Stimulated activated CD4-positive, alpha-beta T cell treated with anti-CD3 and anti-CD28 coated beads, Interleukin-1b, Interleukin-23, amount 100 ng/mL, for 4 hours (primary cell): Measurements from ENCODE around the gene TMEM233.

ENCODE experiments used
- DNase-seq, 2 donors: peaks; one replicate each; pipeline ENCODE4 v3.0.0-alpha.2; 2020; ENCODE audit warnings: low read depth in 2 of 2

TMEM233 gene

DNA sequence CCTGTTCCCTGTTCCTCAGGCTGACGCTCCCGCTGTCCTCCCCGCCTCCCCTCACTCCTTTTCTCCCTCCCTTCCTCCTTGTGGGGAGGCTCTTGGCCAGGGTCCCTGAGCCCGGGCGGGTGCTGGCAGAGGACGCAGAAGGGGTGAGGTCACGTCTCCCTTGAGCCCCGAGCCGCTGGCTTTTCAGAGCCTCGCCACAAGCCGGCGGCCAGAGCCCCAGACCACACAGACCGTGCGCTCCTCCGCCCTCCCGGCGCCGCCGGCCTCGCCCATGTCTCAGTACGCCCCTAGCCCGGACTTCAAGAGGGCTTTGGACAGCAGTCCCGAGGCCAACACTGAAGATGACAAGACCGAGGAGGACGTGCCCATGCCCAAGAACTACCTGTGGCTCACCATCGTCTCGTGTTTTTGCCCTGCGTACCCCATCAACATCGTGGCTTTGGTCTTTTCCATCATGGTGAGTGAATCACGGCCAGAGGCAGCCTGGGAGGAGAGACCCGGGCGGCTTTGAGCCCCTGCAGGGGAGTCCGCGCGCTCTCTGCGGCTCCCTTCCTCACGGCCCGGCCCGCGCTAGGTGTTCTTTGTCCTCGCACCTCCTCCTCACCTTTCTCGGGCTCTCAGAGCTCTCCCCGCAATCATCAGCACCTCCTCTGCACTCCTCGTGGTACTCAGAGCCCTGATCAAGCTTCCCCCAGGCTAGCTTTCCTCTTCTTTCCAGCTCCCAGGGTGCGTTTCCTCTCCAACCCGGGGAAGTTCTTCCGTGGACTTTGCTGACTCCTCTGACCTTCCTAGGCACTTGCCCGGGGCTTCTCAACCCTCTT is at the start of gene TMEM233:
TSS of gene TMEM233 (plus strand) at position 197 of the 821 bp plus-strand sequence. CDS start at position 272, 75 bp downstream.
- no peak for DNase-seq

DNA sequence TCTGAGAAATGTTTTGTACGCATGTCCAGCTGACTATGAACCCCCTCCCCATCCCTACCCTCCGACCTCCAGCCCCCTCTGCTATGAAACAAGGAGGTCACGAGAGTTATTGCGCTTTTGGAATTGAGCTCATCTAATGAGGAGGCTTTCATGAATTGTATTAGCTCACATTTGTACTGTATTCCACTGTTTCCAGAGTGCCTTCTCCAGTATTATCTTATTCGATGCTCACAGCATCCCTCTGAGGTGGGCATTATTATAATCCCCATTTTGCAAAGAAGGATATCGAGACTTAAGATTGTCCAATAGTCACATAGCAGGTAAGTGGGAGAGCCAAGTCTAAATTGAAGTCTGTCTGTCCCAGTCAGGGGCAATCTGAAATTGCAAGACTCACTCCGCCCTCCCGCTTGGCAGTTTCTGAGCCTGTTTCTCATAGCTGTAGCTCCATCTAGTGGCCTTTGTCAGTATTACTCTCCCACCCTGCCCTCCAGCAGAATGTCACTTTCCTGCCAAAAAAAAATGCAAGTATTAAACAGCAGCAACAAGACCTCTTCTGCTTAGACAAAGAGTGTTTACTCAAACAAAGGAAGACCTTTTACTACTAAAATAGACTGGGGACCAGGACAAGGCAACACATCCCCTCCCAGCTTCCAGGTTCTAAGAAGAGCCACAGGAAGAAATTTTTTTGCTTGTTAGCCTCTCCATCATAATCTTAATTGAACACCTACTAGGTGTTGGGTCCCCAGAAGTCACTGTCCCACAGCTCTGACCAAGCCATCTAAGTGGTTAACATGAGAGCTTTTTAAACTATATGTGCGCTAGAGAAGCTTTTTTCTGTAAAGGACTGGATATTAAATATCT is 48.6 kb upstream of the TMEM233 start:
- peak; percentile 14 to 40 for DNase-seq

DNA sequence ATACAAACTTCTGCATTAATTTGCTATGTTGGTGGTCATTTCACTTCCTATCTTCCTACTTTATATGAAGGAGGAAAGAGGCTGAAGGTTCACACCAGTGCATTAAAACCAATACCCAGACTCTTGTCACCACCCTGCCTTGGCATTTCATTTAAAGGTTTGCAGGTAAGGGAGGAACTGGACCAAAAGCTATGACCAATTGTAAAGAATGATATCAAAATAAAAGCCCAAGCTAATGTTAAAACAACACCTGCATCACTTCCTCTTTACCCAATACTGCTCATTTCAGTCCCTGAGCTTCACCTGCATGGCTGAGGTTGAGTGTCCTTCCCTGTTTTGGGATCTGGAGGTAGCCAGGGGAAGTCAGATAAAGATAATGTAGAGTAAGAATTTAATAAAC is 47.2 kb upstream of the TMEM233 start:
- no peak for DNase-seq

DNA sequence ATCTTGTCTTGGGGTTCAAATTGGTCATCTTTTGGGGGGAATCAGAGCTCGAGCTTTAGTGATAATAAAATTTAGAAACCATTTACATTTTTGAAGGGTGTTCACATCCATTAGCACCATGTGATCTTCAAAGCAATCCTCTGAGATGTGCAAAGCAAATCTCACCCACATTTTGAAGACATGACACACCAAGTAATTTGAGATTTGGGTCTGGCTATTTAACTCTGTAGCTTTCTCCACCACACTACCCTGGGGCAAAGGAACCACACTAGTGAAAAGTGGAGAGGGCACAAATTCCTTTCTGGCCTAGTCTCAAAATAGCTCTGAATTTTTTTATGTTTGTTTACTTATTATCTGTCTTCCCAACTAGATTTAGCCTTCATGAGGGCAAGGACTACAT is 46.6 kb upstream of the TMEM233 start:
- no peak for DNase-seq

DNA sequence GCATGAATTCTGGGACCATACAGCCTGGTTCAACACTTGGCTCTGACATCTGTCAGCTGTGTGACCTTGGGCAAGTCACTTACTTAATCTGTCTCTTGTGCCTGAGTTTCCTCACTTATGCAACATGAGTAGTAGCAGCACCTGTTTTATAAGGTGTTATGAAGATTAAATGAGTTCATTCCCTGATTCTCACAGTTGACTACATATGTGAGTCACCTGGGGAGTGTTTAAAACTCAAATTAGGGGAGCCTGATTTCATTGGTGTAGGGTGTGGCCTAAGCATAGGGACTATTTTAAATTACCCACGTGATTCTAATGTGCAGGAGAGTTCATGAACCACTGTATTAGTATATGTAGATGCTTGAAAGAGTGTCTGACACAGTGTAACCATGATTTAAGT is 36.7 kb upstream of the TMEM233 start:
- DNase-seq = no peak

DNA sequence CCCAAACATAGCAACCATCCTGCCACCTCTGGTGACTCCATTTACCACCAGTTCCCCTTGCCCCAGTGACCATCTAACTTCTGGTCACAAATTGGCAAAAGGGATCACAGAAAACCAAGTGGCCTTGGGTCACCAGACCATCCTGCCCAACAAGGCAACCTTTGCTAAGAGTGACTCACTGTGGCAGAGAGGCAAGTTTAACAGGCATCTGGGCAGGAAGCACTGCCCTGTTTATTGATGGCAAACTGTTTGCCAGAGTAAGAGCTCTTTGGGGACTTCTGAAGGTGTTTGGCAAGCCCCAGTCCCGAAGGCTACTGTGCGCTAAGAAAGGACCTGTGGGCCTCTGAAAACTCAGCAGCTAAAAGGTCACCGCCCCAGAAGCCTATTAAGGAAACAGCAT is 28.2 kb upstream of the TMEM233 start:
- DNase-seq = no peak

DNA sequence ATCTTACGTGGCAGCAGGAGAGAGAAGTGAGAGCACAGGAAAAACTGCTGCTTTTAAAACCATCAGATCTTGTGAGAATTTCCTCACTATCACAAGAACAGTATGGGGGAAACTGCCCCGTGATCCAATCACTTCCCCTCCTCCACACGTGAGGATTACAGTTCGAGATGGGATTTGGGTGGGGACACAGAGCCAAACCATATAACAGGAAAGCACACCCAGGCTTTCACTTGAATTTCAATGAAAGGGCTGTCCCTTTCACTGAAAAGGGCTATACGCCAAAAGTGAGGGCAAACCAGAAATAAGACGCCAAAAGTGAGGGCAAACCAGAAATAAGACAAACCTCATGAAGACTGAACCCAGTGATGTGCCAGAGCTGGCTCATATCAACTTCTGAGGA is 22.8 kb upstream of the TMEM233 start:
- DNase-seq = no peak

DNA sequence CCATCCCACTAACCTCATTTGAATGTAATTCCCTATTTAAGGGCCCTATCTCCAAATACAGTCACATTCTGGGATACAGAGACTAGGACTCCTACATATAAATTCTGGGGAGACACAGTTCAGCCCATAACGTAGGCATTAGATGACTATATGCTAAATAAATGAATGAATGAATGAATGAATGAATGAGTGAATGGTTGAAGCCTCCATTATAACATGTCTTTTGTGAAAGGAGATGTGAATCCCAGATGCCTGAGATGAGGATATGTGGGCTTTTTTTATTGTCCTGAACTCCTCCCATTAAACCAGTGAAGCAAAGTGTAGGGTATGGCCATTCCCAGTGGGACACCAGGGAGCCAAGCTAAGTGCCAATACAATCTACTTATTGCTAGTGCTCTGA is 20.5 kb upstream of the TMEM233 start:
- no peak for DNase-seq

DNA sequence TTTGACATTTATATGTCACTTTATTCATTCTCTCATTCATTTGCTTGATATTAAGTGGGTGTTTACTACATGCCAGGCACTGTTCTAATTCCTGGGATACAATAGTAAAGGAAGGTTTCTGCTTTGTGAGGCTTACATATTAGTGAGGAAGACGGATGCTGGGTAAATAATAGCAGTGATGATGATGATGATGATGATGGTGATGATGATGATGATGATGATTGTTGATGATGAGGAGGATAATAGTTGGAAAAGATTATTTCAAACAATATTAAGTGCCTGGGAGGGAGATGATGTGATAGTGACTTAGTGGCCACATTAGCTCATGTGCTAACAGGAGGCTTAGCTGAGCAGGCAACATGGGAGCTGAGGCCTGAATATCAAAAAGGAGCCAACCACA is 19.3 kb upstream of the TMEM233 start:
- no peak for DNase-seq

DNA sequence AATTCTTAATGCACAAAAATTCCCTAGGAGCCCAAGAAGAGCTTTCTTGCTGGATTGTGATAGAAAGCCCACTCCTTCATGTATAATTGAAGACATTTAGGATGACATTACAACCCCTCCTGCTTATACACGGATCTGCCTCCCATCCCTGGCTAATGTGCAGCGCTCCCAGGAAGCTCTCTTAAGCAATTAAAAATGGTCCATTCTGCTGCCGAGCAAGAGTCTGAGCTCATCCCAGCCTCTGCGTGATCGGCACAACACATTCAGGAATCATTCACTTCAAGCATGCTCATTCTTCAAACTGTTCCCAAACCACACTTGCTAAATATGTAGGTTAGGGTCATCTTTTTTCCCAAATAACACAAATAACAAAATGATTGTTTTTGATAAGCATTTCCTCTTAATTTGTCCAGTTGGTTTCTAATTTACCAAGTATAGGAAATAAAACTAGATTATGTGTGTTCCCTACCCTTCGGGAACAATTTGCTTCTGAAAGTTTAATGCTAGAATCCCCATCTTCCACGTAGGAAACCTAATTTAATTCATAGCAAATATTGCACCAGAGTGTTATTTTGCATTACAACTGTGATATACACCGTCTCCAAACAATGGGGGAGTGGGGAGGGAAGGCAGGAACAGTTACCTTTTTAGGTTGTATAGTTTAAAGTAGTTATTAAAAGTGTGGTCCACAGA is 17.3 kb upstream of the TMEM233 start:
- DNase-seq = no peak

DNA sequence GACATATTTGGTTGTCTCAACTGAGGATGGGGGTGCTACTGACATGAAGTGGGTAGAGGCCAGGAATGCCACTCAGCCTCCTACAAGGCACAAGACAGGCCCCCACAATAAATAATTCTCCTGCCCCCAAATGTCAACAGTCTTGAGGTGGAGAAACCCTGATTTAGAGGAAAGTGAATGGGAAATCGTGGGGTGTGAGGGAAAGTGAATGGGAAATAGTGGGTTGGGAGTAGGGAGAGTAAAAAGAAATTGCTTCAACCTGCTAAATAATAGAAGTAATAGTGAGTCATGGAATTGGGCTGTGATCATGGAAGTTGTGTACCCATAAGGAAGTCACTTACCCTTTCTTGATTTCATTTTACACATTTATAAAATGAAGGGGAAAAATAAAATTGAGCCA is 16.7 kb upstream of the TMEM233 start:
- DNase-seq = no peak

DNA sequence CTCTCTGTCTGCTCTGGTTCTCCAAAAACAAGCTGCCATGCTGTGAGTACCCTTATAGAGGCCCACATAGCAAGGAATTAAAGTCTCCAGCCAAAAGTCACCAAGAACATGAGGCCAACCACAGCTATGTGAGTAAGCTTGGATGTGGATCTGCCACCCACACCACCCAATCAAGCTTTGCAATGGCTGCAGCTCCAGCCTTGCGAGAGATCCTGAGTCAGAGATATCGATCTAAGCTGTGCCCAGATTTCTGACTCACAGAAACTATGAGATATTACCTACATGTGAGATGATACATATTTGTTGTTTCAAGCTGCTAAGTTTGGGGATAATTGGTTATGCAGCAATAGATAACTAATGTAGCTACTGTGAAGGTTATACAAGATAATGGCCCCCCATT is 15.5 kb upstream of the TMEM233 start:
- DNase-seq = no peak

DNA sequence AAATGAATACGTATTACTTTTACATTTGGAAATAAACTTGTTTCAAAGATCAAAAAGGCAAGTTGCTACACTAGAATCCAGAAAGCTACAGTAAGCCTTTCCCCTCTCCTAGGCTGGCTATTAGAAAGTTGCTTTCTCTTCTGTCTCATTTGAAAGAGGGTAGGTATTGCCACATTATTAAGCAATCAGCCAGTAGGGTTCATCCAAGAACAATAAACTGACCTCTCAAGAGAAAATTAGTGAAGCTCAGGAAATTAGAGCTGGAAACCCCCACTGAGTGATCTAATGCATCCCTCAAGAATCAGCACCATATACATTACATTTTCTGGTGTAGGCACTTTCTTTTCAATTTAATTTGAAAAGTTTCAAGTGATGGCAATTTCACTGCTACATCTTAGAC is 4.5 kb upstream of the TMEM233 start:
- no peak for DNase-seq

DNA sequence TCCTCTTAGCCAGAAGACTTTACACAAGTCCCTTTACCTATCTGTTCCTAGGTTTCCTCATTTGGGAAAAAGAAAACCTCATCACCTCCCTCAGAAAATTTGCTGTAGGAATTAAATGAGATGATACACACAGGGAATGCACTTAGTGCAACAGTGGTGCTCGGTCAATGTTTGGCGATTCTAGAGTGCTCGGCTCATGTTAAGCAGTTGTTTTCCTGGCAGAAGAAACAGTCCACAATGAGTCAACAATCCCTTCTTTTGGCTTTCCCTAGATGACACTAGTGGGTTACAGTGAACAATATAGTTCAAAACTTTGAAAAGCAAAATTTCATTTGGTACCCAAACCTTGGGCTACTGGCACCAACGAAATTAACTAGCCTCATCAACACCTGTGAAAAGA is 3.9 kb upstream of the TMEM233 start:
- no peak for DNase-seq

DNA sequence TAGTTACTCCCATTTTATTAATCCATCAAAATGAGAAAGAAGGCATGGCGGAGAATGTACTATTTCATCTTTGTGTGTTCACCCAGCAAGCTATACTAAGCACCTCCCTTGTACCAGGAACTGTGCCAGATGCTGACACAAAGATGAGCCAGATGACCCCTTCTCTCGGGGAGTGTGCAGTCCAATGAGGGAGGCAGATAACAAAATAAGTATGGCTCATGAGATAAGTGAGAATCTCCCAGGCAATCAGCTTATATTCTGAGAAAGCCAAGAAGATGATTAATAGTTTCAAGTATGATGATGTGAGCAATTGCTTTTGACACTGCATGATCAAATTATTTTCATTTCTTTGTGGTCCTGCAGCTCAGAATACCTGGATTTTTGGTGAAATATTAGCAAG is 1.3 kb upstream of the TMEM233 start:
- DNase-seq = no peak

DNA sequence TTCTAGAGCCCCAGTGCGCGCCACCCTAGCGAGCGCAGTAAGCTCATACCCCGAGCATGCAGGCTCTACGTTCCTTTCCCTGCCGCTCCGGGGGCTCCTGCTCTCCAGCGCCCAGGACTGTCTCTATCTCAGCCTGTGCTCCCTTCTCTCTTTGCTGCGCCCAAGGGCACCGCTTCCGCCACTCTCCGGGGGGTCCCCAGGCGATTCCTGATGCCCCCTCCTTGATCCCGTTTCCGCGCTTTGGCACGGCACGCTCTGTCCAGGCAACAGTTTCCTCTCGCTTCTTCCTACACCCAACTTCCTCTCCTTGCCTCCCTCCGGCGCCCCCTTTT is 791 bp downstream of the TMEM233 start:
- DNase-seq = no peak

DNA sequence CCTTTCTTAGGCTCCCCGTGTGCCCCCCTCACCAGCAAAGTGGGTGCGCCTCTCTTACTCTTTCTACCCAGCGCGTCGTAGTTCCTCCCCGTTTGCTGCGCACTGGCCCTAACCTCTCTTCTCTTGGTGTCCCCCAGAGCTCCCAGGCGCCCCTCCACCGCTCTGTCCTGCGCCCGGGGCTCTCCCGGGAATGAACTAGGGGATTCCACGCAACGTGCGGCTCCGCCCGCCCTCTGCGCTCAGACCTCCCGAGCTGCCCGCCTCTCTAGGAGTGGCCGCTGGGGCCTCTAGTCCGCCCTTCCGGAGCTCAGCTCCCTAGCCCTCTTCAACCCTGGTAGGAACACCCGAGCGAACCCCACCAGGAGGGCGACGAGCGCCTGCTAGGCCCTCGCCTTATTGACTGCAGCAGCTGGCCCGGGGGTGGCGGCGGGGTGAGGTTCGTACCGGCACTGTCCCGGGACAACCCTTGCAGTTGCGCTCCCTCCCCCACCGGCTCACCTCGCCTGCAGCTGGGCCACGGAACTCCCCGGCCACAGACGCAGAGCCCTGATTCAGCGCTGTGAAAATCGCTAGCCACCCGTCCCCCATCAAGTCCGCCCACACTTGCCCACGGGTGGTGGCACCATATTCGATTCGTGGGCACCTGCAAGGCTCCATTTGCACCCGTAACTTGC is 1.3 kb downstream of the TMEM233 start:
- no peak for DNase-seq

DNA sequence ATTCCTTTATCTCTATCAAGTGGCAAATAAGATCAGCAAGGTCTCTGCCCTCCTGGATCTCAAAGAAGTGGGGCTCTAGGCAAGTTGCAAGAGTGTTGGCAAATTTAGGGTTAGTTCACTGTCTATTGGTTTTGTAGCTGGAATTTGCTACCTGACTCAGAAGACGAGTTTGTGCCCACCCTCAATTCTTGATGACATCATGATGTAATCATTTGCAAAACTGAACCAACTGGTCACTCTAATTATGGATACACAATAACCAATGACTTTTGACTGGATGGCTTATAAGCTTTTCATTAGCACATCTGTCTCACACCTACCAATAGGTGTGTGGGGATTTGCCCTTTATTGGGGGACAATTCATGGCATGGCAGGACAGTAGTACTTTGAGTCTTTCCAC is 4.6 kb downstream of the TMEM233 start:
- DNase-seq = no peak

DNA sequence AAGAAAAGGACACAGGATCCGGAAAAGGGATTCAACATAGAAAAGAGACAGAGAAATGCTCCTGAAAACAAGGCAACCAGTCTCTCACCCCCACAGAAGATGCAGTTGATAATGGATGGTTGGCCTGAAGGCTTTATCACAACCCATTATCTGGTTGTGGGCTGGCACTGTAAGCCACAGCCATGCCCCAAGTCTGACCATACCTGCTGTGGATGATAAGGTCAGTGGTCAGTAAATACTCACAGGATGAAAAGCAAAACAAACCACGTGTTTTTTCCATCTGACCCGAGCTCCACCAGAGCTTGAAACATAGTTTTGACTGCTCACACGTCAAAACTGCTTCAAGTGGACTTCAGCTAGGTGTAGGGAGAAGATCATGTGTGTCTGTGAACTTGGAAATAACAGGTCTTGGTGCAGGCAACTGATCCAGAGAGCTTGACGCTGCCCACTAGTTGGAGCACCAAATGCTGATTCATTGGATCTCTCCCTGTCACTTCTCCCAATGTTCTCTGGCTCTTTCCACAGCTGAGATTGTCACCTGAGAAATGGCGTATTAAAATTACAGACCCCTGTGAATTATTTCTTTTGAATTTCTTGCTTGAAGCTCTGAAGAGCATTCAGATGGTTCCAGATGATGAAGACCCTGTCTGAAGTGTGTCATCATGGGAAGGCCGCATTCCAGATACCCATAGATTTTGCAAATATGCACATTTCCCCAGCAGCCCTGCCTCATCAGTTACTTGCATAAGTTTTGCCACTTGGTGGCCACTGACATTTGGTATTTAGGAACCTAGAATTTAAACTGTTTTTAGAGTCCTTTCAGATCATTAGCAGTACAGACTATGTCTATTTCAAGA is 8.5 kb downstream of the TMEM233 start:
- DNase-seq = no peak

DNA sequence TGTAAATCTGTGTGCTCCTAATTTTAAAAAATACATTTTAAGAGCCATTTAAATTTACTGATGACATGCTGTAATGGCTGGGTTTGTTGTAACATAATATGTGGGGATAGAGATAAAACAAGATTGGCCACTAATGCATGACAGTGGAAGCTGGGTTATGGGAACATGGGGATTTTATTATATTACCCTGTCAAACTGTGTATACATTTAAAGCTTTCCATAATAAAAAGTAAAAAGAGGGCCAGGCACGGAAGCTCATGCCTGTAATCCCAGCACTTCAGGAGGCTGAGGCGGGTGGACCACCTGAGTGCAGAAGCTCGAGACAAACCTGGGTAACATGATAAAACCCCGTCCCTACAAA is 9.1 kb downstream of the TMEM233 start:
- DNase-seq = no peak

DNA sequence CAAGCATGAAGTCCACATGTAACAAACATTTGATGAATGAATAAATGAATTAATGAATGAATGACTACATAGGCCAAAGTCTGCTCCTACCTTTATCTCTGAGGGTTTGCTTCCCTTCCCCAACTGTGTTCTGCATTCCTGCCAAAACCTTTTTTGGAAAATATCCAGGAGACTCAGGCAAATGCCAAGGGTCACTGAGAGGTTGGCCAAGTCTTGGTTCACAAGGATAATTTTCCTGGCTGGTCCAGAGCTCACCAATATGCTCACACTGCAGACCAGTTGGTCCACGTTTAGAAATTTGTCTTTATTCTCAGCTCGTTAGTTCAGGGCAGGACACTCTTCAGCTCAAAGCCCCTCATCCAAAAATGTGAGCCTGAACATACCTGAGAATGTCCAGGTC is 10.2 kb downstream of the TMEM233 start:
- DNase-seq = no peak
